Right lobe of liver (tissue), 4 donors: ENCODE data around the gene GABRG3.

Experiments
- CTCF ChIP-seq, 4 donors: fragments of 200-600 bp in 3 of 4; fragments of 450-650 bp in 1 of 4; IDR thresholded peaks; one replicate each; pipeline versions ENCODE4 v1.5.1 to v1.8.0; 2016 to 2022; ENCODE audit warnings: antibody characterized with exemption in 4 of 4, mild to moderate bottlenecking in 2 of 4
- POLR2A ChIP-seq: fragments of 450-650 bp; IDR thresholded peaks from one replicate; pipeline ENCODE4 v1.6.1; 2017; ENCODE audit warnings: antibody characterized with exemption, mild to moderate bottlenecking
- donor health status: DM: no; HTN: no; CAD: no.
- donor health status: DM: no; HTN: no; CAD: no.
- donor health status: DM: no; HTN: yes; CAD: no.

DNA sequence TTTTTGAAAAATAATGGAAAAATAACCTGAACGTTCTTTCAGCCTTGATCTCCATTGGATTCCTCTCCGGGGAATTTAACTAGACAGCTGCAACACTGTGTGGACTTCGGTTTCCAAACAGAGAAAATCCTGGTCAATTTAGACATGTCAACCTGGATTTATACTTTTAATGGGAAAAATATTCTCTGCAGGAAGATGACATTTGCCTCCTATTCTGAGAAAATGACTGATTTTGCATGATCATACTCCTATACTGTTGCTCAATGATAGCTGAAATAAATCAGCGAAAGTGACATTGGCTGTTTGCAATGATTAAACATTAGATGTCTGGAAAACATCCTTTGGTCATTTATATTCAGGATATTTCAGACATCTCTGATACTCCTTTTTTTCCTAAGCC is 94.8 kb downstream of the GABRG3 start:
- TF ChIP-seq CTCF (IDR thresholded peaks at IDR 0.05) (no peak), POLR2A (no peak)
